GM18858 (cell line): Measurements from ENCODE around the gene RRBP1.
"Not testable (repeated sequence)": the region's sequence is repeated elsewhere in the genome, so short reads cannot be mapped to it uniquely, and the experiment has no call there.

Experiments used
- ATAC-seq: cut with Tn5 transposase; IDR thresholded peaks from one replicate; pipeline ENCODE4 v1.9.1; 2021; ENCODE audit not compliant: unreplicated experiment

The RRBP1 gene

GRCh38 chr20:17709361-17710293 is 27.6 kb upstream of the RRBP1 start:
- ATAC-seq, result no peak

DNA sequence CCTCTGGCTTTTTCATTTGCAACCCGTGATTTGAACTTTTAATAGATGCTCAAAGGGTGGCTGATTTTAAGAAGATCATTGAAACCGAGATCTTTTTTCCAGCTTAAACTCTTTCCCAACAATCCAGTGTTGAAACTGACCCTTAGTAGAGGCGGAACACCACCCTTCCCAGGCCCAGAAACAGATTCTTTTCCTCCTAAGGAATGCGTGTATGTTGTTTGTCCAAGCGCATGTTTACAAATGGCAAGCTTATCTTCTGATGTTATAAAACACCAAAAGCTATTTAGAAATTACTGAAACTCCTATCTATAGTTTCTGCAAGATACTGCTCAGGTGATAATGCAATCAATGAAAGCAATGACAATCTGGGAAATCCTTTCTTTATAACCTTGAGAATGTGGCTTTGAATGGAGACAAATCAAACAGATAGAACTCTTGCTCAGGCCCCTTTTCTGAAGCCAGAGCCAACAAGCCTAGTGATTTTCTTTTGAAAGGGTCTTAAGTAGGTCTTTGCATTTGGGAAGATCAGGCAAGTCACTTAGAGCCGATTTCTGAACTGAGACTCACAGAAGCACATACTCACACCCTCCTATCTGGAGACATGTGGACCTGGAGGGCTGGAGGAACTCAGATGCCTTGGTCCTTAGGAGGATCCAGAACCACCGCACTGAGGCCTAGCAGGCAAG is 26.8 kb upstream of the RRBP1 start:
- no peak for ATAC-seq

DNA sequence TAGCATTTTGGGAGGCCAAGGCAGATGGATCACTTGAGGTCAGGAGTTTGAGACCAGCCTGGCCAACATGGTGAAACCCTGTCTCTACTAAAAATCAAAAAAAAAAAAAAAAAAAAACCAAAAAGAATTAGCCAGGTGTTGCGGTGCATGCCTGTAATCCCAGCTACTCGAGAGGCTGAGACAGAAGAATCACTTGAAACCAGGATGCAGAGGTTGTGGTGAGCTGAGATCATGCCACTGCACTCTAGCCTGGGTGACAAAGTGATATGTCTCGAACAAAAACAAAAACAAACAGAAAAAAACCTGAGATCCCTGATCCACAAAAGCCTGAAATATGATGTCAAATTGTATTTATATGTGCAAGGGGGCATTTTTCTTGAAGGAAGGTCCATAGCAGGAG is 25.9 kb upstream of the RRBP1 start:
- not testable (repeated sequence) for ATAC-seq

- ATAC-seq, result no peak
Observed at GRCh38 chr20:17706632-17707031, 24.6 kb upstream of the RRBP1 start.

- no peak for ATAC-seq
Observed at GRCh38 chr20:17705916-17706315, 23.9 kb upstream of the RRBP1 start.

GRCh38 chr20:17704589-17705317 is 22.7 kb upstream of the RRBP1 start:
- no peak for ATAC-seq

- ATAC-seq, result no peak
Observed at GRCh38 chr20:17701826-17702225, 19.8 kb upstream of the RRBP1 start.

DNA sequence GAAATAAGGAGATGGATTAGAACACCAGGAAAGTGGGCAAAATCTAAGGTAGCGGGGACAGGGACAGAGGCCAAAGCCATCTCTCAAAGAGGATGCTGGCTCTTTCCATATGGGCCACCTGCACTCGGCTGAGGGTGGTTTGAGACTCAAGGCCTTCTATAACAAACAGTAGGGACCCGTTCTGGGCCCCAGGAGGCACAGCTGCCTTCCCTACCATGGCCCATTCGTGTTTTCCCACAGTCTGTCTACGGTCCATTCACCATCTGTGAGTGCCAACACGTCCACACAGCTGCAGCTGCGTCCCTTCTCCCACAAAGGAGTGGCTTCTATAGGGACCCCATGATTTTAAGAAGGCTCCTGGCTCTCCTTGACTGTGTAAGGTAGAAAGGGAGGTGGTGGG is 18.6 kb upstream of the RRBP1 start:
- no peak for ATAC-seq

GRCh38 chr20:17699931-17700351 is 17.9 kb upstream of the RRBP1 start, which contains the start of gene BANF2:
Gene BANF2, plus strand, starts transcription at chr20:17699966. Its CDS starts 25,060 bp downstream, at chr20:17725026.
- no peak for ATAC-seq

GRCh38 chr20:17698384-17698783 is 16.3 kb upstream of the RRBP1 start:
- ATAC-seq, result no peak

DNA sequence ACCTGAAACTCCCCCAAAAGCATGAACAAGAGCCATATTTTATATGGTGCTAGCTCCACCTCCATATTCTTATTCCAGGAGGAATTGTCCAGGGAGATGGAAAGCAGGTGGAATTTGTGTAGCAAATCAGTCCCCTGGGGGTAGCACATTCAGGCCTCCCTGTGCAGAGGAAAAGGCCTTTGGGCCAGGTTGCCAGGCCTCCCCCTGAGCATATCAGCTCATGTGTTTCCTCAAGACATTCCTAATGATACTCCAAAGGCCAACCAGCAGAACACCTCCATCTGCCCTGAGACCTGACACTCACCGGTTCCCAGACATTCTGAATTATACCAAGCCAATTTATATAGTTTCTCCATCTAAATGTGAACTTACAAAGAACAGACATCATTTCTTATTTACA is 15.1 kb upstream of the RRBP1 start:
- no peak for ATAC-seq

- ATAC-seq, result no peak
Observed at GRCh38 chr20:17696287-17696686, 14.2 kb upstream of the RRBP1 start.

DNA sequence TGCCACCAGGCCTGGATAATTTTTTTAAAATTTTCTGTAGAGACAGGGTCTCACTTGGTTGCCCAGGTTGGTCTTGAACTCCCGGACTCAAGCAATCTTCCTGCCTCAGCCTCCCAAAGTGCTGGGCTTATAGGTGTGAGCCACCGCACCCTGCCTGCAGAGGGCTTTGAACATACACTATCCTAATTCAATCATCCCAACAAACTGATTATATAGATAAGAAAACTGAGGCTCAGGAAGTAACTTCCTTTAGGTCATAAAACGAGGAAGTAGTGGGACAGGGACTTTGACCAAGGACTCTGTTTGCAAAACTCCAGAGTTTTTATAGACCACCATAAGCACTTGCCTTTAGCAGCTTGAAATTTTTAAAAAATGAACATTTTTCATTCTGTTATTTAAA is 12.7 kb upstream of the RRBP1 start:
- ATAC-seq, result no peak

GRCh38 chr20:17693444-17694001 is 11.5 kb upstream of the RRBP1 start:
- ATAC-seq, result no peak

DNA sequence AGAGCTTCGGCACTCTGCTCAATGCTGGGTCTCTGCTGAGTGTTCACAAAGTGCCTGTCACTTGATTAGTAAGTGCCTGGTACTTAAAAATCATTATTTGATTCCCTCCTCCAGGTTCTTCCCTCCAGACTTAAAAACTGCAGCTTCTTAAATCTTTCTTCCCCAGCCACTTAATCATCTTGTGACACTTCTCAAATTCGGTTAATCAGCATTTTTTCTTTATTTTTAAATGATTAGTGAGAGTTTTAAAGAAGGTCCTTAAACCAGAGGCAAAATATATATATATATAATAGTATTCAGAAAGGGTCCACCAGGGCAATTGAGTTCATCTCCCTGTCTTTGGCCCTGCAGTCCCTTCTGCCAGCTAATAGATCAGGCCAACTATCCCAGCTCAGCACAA is 9.7 kb upstream of the RRBP1 start:
- no peak for ATAC-seq

DNA sequence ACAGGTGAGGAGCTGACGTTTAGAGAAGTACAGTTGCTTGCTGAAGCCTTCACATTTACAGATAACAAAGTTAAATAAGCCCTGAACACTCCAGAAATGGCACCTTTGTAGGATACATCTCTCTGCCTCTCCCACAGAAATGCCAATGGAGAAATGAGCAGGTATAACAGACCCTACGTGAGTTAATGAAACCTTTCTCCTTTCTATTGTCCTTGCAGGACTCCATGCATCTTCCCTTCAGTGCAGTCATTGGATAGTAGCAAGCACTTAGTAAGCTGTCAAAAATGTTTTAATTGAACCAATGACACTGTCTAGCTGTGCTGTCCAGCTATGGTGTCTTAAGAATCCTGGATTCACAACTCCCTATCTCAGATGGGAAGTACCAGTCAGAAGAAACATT is 8.1 kb upstream of the RRBP1 start:
- no peak for ATAC-seq

DNA sequence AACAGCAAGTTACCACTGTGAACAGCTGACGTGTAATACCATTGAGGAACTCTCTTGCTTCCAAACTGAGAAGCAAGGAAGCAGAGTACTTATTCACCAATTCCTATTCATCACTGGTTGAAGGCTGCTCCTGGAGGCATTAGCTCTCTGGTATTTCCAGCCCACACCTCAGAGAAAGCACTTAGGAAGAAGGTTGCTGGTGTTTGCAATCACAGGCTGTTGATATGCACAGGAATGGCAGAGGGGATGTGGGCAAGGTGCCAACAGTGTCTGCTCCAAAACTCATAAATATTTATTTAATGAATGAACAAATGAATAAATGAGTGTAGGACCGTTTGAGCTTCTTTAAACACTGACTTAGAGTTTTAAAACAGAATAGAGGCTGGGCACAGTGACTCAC is 6.9 kb upstream of the RRBP1 start:
- no peak for ATAC-seq

- no peak for ATAC-seq
Observed at GRCh38 chr20:17687800-17688199, 5.8 kb upstream of the RRBP1 start.

- no peak for ATAC-seq
Observed at GRCh38 chr20:17685168-17685567, 3.1 kb upstream of the RRBP1 start.

- ATAC-seq, result no peak
Observed at GRCh38 chr20:17684077-17684888, 2.2 kb upstream of the RRBP1 start.
